GM12801 (cell line): Measurements from ENCODE around the gene ADM2.

Experiments
- TF ChIP-seq, protein P1 (sequence below): IDR thresholded peaks from one replicate; pipeline ENCODE4 v1.5.1; 2011; ENCODE audit warnings: control low read depth; ENCODE audit not compliant: insufficient read length; ENCODE audit errors: extremely low read depth

ADM2 gene

DNA sequence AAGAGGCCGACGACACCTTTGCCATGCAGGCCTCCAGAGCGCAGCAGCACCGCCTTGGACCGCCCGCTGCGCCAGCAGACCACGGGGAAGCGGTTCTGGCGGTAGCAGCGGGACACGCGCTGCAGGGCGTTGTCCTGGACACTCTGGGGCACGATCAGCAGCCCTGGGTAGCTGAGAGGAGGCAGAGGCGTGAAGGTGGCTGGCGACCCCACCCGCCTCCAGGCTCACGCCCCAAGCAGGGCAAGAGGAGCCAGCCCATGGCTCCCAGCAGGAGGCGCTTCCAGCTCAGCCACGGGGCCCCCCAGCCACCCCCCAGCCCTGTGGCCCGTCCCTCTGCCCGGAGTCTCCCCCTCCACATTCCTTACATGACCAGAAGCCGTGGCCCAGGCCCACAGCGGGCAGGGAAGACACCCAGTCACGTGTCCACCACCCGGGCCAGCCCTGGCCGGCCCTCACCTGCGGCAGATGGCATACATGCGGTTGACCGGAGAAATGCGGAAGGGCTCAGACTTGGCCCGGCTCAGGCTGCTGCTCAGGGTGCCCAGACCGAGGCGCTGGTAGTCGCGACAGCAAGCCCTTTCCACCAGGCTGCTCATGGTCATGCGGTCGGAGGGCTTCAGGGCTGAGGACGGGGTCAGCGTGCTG, 21.7 kb upstream of the ADM2 start:
- TF ChIP-seq, protein P1, sequence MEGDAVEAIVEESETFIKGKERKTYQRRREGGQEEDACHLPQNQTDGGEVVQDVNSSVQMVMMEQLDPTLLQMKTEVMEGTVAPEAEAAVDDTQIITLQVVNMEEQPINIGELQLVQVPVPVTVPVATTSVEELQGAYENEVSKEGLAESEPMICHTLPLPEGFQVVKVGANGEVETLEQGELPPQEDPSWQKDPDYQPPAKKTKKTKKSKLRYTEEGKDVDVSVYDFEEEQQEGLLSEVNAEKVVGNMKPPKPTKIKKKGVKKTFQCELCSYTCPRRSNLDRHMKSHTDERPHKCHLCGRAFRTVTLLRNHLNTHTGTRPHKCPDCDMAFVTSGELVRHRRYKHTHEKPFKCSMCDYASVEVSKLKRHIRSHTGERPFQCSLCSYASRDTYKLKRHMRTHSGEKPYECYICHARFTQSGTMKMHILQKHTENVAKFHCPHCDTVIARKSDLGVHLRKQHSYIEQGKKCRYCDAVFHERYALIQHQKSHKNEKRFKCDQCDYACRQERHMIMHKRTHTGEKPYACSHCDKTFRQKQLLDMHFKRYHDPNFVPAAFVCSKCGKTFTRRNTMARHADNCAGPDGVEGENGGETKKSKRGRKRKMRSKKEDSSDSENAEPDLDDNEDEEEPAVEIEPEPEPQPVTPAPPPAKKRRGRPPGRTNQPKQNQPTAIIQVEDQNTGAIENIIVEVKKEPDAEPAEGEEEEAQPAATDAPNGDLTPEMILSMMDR = no peak

DNA sequence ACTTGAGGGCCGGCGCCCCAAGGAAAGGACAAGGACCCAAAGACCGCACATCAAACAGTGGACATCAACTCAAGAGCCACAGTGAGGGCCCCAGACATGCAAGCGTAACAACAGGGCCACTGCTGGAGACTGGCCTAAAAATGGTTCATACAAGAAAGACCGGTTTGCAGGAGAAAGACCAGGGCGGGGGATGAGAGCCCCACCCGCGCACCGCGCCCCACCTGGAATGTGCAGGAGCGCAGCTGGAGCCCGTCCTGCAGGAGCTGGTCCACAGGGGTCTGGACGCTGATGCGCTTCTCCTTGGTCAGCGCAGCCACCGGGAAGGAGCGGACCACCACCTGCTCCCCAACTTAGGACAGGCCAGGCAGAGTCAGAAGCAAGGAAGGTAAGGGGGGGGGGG, 20.4 kb upstream of the ADM2 start:
- TF ChIP-seq, protein P1 = no peak

DNA sequence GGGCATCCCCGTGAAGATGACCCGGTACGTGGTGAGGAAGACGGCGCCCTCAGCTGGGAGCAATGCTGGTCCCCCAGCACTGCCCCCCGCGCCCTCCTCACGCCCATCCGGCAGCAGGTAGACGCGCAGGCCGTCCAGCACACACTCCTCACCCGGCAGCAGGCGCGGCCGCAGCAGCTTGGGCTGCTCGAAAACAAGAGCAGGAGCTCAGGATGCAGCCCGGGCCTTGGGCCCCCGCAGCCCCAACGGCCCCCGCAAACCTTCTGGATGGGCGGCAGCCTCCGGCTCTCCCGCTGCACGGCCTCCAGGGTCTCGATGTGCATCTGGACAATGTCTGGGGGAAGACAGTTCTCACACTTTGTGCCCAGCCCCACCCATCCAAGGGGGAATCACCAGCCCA, 19.8 kb upstream of the ADM2 start:
- TF ChIP-seq, protein P1 = no peak

DNA sequence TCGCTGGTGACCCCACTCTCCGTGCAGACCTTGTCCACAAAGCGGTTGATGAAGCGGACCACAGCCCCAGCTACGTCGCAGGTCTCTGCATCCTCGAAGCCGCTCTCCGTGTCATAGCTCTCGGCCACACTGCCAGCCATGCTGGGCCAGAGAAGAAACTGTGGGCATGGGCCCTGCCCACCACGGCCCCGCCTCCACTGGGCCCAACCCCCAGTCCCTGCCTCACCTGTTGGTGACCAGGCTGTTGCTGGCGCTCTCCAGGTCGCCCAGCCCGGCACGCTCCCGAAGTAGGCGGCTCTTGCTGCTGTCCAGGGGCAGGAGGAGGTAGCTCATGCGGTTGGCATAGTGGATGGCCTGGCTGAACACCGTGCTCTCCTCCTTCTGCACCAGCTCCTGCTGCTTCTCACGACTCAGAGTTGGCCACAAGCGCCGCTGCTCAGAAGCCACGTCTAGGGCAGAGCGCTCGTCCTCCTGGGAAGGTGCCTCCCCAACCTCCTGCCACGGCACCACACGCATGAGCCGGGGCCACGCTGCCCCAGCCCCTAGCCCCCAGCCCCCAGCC, 19.3 kb upstream of the ADM2 start:
- TF ChIP-seq, protein P1 = no peak

DNA sequence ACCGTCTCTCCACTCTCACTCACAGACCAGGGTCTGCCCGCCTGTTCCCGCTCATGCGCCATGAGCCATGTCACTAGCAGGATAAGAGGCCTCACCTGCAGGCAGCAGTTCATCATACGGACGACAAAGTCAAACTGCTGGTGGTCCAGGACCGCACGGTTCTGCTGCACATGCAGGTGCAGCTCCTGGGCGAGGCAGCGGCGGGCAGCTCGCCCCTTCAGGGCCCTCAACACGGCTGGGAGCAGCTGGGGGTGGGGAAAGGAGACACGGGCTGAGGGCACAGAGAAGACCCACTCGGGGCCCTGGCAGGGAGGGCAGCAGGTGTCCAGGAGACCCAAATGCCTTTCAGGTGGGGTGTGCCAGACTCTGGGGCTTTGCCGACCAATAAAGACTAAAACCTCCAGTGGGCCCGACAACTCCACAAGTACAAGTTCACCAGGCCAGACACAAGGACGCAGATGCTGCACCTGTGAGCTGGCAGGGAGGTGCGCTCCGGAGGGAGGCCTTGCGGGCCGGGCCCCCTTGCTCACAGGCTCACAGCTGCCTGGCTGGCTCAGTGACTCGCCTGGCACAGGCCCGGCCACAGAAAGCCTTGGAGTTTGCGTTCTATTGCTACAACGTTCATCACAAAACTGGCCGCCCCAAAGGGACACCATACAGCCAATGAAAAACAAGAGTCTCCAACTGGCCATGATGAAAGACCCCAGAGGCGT, 18.0 kb upstream of the ADM2 start:
- TF ChIP-seq, protein P1 = no peak

DNA sequence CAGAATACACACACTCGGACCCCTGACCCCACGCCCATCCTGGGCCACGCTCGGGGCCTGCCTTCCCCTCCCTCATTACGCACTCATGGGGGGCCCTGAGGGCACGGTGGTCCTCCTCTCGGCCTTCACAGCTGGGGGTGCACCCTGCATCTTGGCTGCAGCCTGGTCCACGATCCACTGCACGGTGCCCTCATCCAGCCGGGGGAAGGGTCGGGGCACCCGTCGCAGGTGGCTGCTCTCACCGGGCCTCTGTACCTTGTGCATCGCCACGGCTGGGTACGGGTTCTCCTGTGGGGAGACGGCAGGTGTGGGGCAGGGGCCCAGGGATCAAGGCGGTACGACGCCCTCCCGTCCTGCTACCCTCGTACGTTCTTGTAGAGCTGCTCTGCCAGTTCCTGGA, 16.9 kb upstream of the ADM2 start:
- TF ChIP-seq, protein P1 = no peak

DNA sequence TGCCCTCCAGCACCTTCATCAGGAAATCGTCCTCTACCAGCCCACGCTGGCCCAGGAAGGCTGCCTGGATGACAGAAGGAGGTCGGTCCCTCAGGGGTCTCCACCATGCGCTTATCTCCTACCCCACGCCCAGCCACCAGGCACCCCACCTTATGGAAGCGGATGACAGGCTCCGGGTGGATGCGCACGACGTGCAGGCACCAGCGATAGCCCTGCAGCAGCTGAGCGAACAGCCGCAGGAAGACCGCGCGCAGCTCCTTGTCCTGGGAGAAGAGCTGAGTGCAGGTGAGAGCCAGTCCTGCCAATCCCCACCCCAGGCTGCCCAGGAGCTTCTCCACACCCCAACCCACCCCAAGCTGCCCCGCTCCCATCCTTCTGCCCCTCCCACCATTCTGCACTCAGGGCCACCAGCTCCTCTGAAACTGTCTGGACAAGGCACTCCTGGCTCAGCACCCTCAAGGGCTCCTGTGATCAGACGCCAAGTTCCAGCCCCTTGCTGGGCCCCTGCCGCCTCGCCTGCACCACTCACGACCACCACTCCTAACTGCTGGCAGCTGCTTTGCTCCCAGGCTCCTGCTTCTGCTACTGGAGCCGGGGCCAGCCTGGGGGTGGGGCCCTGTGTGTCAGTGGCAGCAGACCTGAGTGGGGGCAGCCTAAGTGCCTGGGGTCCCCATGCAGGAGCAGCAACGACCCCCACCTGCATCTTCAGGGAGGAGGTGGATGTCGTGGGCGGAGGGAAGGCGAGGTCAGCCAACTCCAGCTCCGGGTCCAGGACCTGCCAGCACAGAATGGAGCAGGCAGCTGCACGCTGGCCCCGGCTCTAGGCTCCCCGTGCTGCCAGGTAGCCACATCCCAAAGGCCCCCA, 16.0 kb upstream of the ADM2 start:
- TF ChIP-seq, protein P1 = no peak
